GM21737 (cell line): ENCODE results near the gene ECHS1.

Source experiments
- ATAC-seq: cut with Tn5 transposase; IDR thresholded peaks from one replicate; pipeline ENCODE4 v1.9.1; 2021; ENCODE audit warnings: mild to moderate bottlenecking, moderate library complexity; ENCODE audit not compliant: unreplicated experiment

The ECHS1 gene

GRCh38 chr10:133344236-133344635 is 28.9 kb downstream of the ECHS1 start:
- ATAC-seq = no peak

DNA sequence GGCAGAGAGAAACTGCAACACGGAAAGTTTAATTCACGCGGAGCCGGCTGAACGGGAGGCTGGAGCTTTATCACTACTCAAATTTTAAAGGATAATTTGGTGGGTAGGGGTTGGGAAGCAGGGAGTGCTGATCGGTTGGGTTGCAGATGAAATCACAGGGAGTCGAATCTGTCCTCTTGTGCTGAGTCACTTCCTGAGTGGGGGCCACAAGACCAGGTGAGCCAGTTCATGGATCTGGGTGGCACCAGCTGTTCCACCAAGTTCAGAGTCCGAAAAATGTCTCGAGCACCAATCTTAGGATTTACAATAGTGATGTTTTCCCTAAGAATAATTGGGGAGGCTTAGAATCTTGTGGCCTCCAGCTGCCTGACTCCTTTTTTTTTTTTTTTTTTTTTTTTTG is 29.6 kb downstream of the ECHS1 start:
- ATAC-seq = no peak

- no peak for ATAC-seq
Measured at GRCh38 chr10:133342942-133343341, 30.2 kb downstream of the ECHS1 start.

- no peak for ATAC-seq
Measured at GRCh38 chr10:133341983-133342382, 31.2 kb downstream of the ECHS1 start.

- no peak for ATAC-seq
Measured at GRCh38 chr10:133339708-133340380, 33.3 kb downstream of the ECHS1 start.

DNA sequence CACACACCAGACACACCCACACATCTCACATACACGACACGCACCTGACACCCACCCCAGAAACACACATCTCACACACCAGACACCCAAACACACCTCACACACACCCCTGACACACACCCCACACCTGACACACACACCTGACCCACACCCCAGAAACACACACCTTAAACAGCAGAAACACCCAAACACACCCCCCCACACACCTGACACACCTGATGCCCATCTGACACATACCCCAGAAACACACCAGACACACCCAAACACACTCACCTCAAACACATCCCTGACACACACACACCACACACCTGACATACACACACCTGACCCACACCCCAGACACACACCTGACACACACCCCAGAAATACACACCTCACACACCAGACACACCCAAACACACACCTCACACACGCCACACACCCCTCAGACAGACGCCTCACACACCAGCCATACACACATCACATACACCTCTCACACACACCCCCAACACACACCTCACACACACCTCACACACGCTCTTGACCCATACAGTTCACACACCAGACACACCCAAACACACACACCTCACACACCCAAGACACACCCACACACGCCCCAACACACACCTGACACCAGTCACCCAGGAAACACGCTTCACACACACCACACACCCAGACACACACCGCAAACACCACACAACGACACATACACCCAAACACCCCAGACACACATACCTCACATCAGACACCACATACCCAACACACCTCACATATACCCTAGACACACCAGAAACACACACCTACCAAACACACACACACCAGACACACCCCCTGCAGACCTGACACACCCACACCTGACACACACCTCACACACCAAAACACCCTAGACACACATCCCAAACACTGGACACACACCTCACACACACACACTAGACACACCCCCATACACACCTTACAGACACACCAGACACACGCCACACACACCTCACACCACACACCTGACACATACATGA is 34.8 kb downstream of the ECHS1 start:
- no peak for ATAC-seq

DNA sequence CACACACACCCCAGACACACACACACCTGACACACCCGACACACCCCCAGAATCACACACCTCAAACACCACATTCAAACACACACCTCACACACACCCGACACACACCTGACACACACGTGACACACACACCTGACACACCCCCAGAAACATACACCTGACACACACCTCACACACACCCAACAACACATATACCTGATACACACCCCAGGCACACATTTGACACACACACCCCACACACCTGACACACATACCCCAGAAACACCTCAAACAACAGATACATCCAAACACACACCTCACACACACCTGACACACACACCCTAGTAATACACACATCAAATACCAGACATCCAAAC is 35.8 kb downstream of the ECHS1 start:
- ATAC-seq = no peak

DNA sequence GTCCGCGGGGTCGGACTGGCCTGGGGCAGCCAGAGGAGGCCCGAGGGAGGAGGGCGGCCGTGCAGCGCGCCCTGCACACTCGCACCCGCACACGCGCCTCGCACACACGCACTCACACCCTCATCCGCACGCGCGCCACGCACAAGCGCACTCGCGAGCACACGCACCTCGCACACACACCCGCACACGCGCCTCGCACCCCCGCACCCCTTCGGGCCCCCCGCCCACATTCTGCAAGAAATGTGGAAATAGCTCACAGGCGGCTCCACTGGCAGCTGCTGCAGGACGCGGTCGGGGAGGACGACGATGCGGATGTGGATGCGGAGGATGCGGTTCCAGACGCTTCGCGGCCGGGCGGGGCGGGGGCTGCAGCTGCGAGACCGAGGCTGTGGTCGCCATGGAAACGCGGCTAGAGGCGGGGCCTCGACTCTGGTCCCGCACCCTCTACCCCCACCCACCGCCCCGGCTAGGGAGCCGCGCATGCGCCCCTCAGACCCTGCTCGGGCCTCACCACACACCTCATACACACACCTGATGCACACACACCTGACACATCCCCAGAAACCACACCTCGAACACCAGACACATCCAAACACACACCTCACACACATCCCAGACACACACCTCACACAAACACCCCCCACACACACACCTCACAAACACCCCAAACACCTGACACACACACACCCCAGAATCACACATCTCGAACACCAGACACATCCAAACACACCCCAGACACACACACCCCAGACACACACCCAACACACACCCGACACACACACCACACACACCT is 36.4 kb downstream of the ECHS1 start, which contains the start of gene CALY:
Gene CALY, minus strand, starts transcription at position 320 of the 793 bp plus-strand sequence. CDS start 7,907 bp downstream, outside the sequence.
- ATAC-seq = no peak

GRCh38 chr10:133336118-133336576 is 37.0 kb downstream of the ECHS1 start:
- no peak for ATAC-seq

DNA sequence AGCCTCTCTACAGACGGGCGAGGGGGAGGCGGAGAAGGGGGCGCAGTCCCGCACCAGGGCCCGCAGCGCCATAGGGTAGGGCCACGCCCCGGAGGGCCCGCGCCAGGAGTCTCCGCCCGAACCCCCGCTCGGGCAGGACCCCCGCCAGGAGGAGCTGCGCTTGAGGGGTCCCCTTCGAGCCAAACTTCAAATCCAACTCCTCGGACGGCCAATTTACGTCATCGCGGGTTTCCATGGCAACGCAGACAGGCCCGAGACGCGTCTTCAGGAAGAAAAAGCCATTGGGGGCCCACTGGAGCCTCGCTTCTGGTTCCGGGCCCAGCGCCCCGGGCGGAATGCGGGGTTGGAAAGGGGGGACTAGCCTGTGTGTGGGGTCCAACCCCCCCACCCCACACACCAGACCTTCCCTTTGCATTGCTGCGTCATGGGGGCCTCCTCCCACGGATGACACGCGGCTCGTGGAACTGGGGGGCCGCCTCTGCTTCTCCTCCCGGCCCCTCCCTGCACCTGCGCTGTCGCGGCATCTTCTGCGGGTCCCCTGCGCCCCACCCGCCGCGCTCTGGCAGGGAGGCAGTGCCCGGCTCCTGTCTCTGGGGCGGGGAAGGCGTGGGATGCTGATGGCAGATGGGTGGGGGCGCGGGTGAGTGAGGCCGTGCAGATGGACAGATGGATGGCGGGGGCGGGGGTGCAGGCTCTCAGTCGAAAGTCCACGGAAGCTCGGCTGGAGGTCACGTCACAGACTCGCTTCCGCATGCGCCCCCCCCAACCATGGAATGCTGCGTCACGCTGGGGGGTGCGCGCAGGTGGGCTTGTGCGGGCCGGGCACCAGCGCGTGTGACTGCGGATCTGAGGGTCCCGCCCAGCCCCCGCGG is 37.7 kb downstream of the ECHS1 start:
- ATAC-seq = no peak

GRCh38 chr10:133334503-133335245 is 38.5 kb downstream of the ECHS1 start:
- no peak for ATAC-seq

DNA sequence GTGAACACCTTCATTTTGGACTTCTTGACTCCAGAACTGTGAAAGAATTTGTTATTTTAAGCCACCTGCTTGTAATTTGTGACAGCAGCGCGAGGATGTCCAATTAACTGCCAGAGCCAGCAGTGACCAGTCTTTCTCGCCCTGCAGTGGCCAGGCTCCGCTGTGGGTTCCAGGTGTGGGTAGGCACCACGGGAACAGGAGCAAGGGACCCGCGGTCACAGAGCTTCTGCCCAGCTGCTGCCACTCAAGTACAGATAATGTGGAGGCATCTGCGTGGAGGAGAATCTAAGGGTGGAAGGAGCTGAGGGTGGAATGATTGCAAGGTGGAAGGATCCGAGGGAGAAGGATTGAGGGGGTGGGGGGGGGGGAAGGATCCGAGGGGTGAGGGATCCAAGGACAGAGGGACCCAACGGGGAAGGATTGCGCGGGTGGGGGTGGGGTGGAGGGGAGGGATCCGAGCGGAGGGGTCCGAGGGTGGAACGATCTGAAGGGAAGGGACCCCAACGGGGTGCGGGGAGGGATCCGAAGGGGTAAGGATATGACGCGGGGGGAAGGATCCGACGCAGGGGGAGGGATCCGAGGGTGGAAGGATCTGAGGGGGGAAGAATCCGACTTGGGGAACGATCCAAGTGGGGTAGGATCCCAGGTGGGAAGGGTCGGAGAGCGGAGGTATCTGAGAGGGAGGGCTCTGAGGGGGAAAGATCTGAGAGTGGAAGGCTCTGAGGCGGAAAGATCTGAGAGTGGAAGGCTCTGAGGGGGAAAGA is 40.0 kb downstream of the ECHS1 start:
- ATAC-seq = no peak

GRCh38 chr10:133329491-133330202 is 43.5 kb downstream of the ECHS1 start:
- peak; percentile 86 for ATAC-seq

DNA sequence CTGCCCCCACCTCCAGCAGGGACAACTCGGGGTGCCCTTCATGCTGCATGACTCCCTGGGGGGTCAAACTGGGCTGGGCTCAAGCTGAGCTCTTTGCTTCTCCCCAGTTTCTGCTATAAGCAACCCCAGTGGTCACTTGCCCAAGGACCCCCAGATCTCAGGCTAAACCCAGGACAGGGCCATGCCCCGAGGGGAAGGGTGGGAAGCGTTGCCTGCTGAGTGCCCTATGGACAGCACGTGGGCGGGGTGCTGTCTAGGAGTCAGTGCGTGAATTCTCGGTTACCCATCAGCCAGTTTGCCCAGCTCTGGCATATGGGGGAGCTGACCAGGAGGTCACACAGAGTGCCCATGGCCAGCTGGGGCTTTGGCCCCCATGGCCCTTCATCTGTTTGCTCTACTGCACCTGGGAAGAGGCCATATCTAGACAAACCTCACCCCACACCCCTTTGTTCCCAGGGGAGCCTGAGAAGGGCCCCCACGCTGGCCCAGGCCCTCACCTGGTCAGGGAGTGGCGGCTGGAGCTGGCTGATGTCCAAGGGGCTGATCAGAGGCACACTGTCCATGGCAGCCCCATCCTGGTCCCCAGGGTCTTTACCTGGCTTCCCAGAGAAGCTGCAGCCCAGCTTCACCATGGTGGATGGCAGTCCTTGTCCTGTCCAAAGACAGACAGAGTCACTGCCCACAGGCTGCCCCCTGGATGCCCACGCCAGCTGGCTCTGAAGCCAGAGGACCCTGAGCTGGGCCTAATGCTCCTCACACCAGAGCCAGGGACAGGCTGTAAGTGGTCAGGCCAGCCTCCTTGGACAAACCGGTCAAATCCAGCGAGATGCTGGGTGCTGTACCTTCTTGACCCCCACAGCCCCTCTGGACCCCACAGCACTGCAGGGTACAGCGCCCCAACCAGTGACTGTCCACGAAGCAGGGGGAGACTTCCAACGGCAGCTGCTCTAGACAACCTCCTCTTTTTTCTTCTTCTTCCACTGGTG is 44.5 kb downstream of the ECHS1 start:
- no peak for ATAC-seq

DNA sequence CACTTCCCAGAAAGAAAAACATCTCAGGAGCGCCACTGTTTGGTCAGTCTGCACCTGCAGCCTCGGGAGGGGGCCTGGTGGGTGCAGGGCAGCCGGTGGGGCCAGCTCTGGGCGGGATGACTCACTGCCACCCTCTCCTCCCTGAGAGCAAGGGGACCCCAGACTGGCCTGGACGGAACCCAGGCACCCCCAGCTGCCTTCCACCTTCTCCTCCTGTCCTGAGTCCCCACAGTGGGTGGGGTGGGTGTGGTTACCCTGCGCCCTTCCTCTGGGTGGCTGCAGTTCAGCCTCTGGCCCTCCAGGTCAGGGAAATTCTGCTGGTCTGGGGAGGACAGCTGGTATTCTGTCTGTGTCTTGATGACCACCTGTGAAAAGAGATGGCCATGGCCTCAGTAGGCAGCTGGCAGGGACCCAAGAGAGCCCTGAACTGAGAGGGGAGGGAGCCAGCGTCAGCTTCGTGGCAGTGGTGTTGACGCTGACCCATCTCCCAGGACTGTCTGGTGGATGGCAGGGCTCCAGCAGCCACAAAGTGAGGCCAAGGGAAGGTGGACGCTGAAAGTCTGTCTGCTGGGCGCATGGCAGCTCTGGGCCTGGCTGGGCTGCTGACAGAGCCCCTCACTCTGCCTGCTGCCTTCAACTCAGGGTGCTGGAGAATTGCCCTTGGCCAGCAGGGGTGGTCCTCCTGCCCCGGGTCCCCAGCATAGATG is 45.4 kb downstream of the ECHS1 start:
- no peak for ATAC-seq
